SK-N-SH (cell line): ENCODE results near the gene RIMS1. TPM values are rescaled to one million over a fixed set of nuclear protein-coding genes. Genes with fewer than 3 reads are reported as not detected.

ENCODE experiments used
- CTCF ChIA-PET: fragments of 300-600, 350-600 bp; formaldehyde crosslinking; extraction: SDS; loops from one replicate; lab custom pipeline; 2021; lab: Yijun Ruan, JAX
- POLR2A ChIA-PET: fragments of 350-600 bp; sonication (Branson Sonifier 250); formaldehyde crosslinking; extraction: SDS; loops from one replicate; lab custom pipeline; 2020; ENCODE audit warnings: antibody characterized with exemption, inconsistent platforms; lab: Yijun Ruan, JAX
- DNase-seq: peaks from one replicate; pipeline ENCODE4 v3.0.0; 2012
- H2AFZ ChIP-seq: fragments of 200-600 bp; sonication (generic); 2 replicates; pipeline ENCODE4 v1.8.1; 2016; ENCODE audit warnings: antibody characterized with exemption, mild to moderate bottlenecking, low read depth
- H3F3A ChIP-seq: fragments of 200-600 bp; sonication (generic); replicated peaks from 2 replicates; pipeline ENCODE3; 2016; ENCODE audit warnings: antibody characterized with exemption, mild to moderate bottlenecking; ENCODE audit not compliant: insufficient read depth
- H3K27ac ChIP-seq, 2 experiments: fragments of 200-500 bp in 1 of 2; fragments of 200-600 bp in 1 of 2; sonication (Bioruptor generic) in 1 of 2; sonication (generic), shearing (Covaris generic) in 1 of 2; 2 replicates each; pipeline versions ENCODE4 v1.5.1 to v1.6.1; 2014 to 2016; ENCODE audit warnings: low read depth in 2 of 2, inconsistent platforms in 1 of 2, low read length in 1 of 2, mild to moderate bottlenecking in 1 of 2, mixed read lengths in 1 of 2
- H3K27me3 ChIP-seq: fragments of 200-600 bp; sonication (generic), shearing (Covaris generic); 2 replicates; pipeline ENCODE4 v1.6.1; 2016; ENCODE audit warnings: mixed run types; ENCODE audit not compliant: insufficient read depth
- H3K36me3 ChIP-seq, 2 experiments: fragments of 200-500 bp in 1 of 2; fragments of 200-600 bp in 1 of 2; sonication (Bioruptor generic) in 1 of 2; sonication (generic) in 1 of 2; replicated peaks in 1 of 2; 2 replicates each; pipeline versions ENCODE3 to v1.5.1; 2014 to 2016; ENCODE audit warnings: low read length in 1 of 2, mild to moderate bottlenecking in 1 of 2; ENCODE audit not compliant: insufficient read depth in 2 of 2, control insufficient read depth in 1 of 2
- H3K4me1 ChIP-seq, 2 experiments: fragments of 200-500 bp in 1 of 2; fragments of 200-600 bp in 1 of 2; sonication (Bioruptor generic) in 1 of 2; sonication (generic), shearing (Covaris generic) in 1 of 2; 2 replicates each; pipeline versions ENCODE4 v1.5.1 to v1.6.1; 2014 to 2016; ENCODE audit warnings: low read depth in 1 of 2, low read length in 1 of 2, mixed run types in 1 of 2; ENCODE audit not compliant: insufficient read depth in 2 of 2, control insufficient read depth in 1 of 2
- H3K4me2 ChIP-seq: fragments of 200-600 bp; sonication (generic), shearing (Covaris generic); 2 replicates; pipeline ENCODE4 v1.6.1; 2017; ENCODE audit warnings: mixed run types
- H3K4me3 ChIP-seq, 2 experiments: fragments of 200-500 bp in 1 of 2; fragments of 200-600 bp in 1 of 2; sonication (Bioruptor generic) in 1 of 2; sonication (generic), shearing (Covaris generic) in 1 of 2; 2 replicates each; pipeline versions ENCODE4 v1.5.1 to v1.8.1; 2014 to 2016; ENCODE audit warnings: low read depth in 2 of 2, inconsistent platforms in 1 of 2, low read length in 1 of 2, mild to moderate bottlenecking in 1 of 2, mixed read lengths in 1 of 2, moderate library complexity in 1 of 2
- H3K79me2 ChIP-seq: fragments of 200-600 bp; sonication (generic); 2 replicates; pipeline ENCODE4 v1.8.1; 2017; ENCODE audit warnings: mild to moderate bottlenecking; ENCODE audit not compliant: insufficient read depth
- H3K9ac ChIP-seq: fragments of 200-600 bp; sonication (generic); 2 replicates; pipeline ENCODE4 v1.6.1; 2017; ENCODE audit warnings: mixed run types
- H3K9me2 ChIP-seq: fragments of 200-600 bp; sonication (generic); 2 replicates; pipeline ENCODE4 v1.6.1; 2017; ENCODE audit warnings: mixed run types
- H3K9me3 ChIP-seq: fragments of 200-600 bp; sonication (generic); 2 replicates; pipeline ENCODE4 v1.6.1; 2017; ENCODE audit warnings: mixed run types, mild to moderate bottlenecking, moderate library complexity
- H4K20me1 ChIP-seq: fragments of 200-600 bp; sonication (generic); 2 replicates; pipeline ENCODE4 v1.6.1; 2017; ENCODE audit warnings: mild to moderate bottlenecking, mixed run types; ENCODE audit not compliant: insufficient read depth
- CHD2 ChIP-seq: fragments of 150-350 bp; IDR thresholded peaks from 2 replicates; pipeline ENCODE4 v1.6.1; 2018; ENCODE audit warnings: low read length; ENCODE audit not compliant: partially characterized antibody
- ELF1 ChIP-seq: IDR thresholded peaks from 2 replicates; pipeline ENCODE4 v1.4.0; 2012
- FOXJ3 ChIP-seq: sonication (generic); formaldehyde crosslinking; IDR thresholded peaks from 2 replicates; pipeline ENCODE4 v1.5.1; 2020; ENCODE audit warnings: mild to moderate bottlenecking, missing genetic modification reagents
- GATA2 ChIP-seq: sonication (generic); formaldehyde crosslinking; IDR thresholded peaks from 2 replicates; pipeline ENCODE4 v1.5.0; 2020; ENCODE audit warnings: mild to moderate bottlenecking, missing genetic modification reagents
- MEF2A ChIP-seq: IDR thresholded peaks from 2 replicates; pipeline ENCODE4 v1.4.0; 2012; ENCODE audit warnings: low read depth, borderline replicate concordance
- MXI1 ChIP-seq: IDR thresholded peaks from 2 replicates; pipeline ENCODE4 v1.6.1; 2012; ENCODE audit warnings: mild to moderate bottlenecking, low read depth, low read length, improper control_type of control experiment
- NFIC ChIP-seq: IDR thresholded peaks from 2 replicates; pipeline ENCODE4 v1.4.0; 2012; ENCODE audit warnings: borderline replicate concordance
- RAD21 ChIP-seq: IDR thresholded peaks from 2 replicates; pipeline ENCODE4 v1.6.1; 2012; ENCODE audit warnings: mild to moderate bottlenecking, low read length
- SMC3 ChIP-seq: IDR thresholded peaks from 2 replicates; pipeline ENCODE4 v1.6.1; 2012; ENCODE audit warnings: low read depth, low read length, improper control_type of control experiment
- TCF12 ChIP-seq: IDR thresholded peaks from 2 replicates; pipeline ENCODE4 v1.4.0; 2012
- YY1 ChIP-seq: IDR thresholded peaks from 2 replicates; pipeline ENCODE4 v1.4.0; 2012; ENCODE audit warnings: low read depth, mild to moderate bottlenecking
- whole genome bisulfite sequencing: methylation state at CpG from one replicate; pipeline ENCODE4 v1.1.6; 2017; ENCODE audit warnings: low lambda C conversion rate; 5-methylcytosine and 5-hydroxymethylcytosine counted together
- polyA plus RNA-seq, 3 experiments: library from polyadenylated mRNA; depleted of rRNA; stranded (reverse); fragments of >200 nt; gene quantifications; 2 replicates each; pipeline ENCODE4 v1.2.3, GENCODE V29; 2012
- TF ChIP-seq, protein P1 (sequence below): IDR thresholded peaks from 2 replicates; pipeline ENCODE4; 2012
- TF ChIP-seq, protein P2 (sequence below): IDR thresholded peaks from 2 replicates; pipeline ENCODE4 v1.4.0; 2012; ENCODE audit warnings: low read depth
- TF ChIP-seq, protein P3 (sequence below): IDR thresholded peaks from 2 replicates; pipeline ENCODE4 v1.6.1; 2012; ENCODE audit warnings: mild to moderate bottlenecking, low read depth, low read length, moderate library complexity
- TF ChIP-seq, protein P4 (sequence below): fragments of 200-600 bp; sonication (generic); IDR thresholded peaks from 2 replicates; pipeline ENCODE4 v1.6.1; 2017; ENCODE audit warnings: antibody characterized with exemption, mild to moderate bottlenecking, moderate library complexity
- TF ChIP-seq, protein P5 (sequence below): fragments of 150-350 bp; IDR thresholded peaks from 2 replicates; pipeline ENCODE4 v1.6.1; 2016; ENCODE audit warnings: mild to moderate bottlenecking, low read depth, low read length

RIMS1 gene
- polyA plus RNA-seq, 1 of the 3 experiments (the other 2 are of a cell fraction): 0.20 TPM

DNA sequence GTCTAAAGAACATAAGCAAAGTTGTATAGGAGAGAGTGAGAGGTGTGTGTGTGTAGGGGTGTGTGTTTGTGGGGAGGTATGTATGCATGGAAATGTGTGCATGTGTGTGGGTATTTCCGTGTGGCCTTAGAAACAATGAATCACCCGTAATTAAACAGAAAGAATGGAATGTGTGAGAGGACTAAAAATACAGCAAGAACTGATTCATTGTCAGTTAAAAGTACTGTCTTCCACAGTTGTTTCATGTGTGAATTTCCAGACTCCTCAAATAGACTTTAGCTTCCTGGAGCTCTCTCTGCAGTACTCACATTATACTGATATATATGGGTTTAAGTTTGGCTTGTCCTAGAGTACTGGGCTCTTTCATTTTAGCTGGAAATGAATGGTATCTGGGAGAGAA is 145.7 kb downstream of the RIMS1 start (continued):
- TF ChIP-seq, protein P1, sequence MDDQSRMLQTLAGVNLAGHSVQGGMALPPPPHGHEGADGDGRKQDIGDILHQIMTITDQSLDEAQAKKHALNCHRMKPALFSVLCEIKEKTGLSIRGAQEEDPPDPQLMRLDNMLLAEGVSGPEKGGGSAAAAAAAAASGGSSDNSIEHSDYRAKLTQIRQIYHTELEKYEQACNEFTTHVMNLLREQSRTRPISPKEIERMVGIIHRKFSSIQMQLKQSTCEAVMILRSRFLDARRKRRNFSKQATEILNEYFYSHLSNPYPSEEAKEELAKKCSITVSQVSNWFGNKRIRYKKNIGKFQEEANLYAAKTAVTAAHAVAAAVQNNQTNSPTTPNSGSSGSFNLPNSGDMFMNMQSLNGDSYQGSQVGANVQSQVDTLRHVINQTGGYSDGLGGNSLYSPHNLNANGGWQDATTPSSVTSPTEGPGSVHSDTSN: no peak
- no peak for TF ChIP-seq NFIC

DNA sequence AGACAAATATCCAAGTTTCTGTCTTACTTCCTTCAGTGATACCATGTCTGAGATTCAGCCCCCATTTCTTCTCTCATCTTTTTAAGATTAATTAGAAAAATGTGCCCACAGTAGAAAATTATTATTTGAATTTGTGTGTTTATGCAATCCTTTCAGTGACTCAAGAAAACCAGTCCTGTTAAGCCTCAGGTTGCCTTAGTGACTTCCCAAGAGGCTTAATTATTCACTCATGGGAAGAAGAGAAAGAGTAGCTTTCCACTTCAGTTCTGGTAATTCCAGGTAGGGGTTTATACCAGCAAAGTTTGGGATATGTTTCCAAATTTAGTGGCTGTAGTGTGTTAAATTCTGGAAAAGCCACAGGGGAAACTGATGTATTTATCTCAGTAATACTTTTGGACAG is 149.1 kb downstream of the RIMS1 start:
- H3K4me2 ChIP-seq: no peak overlapping the region
- no peaks in the 10 kb centered on the region for H3K9me3 ChIP-seq
- no peak overlapping the region for H3K9ac ChIP-seq
- H4K20me1 ChIP-seq: no peaks in the 10 kb centered on the region
- H3K9me2 ChIP-seq: no peaks in the 10 kb centered on the region
- H2AFZ ChIP-seq: no peak overlapping the region
- TF ChIP-seq ELF1 (no peak), MEF2A (no peak), CHD2 (no peak), GATA2 (no peak), TCF12 (no peak), MXI1 (no peak)
- TF ChIP-seq, protein P2, sequence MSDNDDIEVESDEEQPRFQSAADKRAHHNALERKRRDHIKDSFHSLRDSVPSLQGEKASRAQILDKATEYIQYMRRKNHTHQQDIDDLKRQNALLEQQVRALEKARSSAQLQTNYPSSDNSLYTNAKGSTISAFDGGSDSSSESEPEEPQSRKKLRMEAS: no peak
- TF ChIP-seq, protein P3, sequence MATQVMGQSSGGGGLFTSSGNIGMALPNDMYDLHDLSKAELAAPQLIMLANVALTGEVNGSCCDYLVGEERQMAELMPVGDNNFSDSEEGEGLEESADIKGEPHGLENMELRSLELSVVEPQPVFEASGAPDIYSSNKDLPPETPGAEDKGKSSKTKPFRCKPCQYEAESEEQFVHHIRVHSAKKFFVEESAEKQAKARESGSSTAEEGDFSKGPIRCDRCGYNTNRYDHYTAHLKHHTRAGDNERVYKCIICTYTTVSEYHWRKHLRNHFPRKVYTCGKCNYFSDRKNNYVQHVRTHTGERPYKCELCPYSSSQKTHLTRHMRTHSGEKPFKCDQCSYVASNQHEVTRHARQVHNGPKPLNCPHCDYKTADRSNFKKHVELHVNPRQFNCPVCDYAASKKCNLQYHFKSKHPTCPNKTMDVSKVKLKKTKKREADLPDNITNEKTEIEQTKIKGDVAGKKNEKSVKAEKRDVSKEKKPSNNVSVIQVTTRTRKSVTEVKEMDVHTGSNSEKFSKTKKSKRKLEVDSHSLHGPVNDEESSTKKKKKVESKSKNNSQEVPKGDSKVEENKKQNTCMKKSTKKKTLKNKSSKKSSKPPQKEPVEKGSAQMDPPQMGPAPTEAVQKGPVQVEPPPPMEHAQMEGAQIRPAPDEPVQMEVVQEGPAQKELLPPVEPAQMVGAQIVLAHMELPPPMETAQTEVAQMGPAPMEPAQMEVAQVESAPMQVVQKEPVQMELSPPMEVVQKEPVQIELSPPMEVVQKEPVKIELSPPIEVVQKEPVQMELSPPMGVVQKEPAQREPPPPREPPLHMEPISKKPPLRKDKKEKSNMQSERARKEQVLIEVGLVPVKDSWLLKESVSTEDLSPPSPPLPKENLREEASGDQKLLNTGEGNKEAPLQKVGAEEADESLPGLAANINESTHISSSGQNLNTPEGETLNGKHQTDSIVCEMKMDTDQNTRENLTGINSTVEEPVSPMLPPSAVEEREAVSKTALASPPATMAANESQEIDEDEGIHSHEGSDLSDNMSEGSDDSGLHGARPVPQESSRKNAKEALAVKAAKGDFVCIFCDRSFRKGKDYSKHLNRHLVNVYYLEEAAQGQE: no peak
- TF ChIP-seq, all 33 proteins: peak for 0
- CTCF ChIA-PET: no interaction called here
- Histone ChIP-seq H3F3A (no peaks in the 10 kb centered on the region), H3K27me3 (no peaks in the 10 kb centered on the region), H3K4me1 (no peaks in the 10 kb centered on the region), H3K79me2 (no peaks in the 10 kb centered on the region), H3K36me3 (no peaks in the 10 kb centered on the region), H3K27ac (no peak overlapping the region), H3K4me3 (no peak overlapping the region)
- POLR2A ChIA-PET: no interaction called here
- no peak for DNase-seq

DNA sequence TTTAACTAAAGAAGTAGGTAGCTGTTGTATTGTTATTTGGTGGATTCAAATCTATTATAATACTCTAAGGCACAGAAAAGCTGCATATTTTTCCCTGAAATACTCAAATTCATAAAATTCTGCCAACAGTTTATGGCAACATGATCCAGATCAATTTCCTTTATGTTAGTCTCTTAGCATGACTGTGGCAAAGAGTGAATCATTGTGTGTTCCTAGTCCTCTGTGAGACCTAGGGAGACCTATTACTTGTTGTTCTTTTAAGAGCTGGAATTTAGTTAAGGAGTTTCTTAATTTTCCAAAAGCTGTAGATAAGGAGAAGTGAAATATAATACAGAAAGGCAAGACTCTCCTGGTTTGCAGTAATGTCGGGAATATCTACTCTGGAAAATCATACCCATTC is 149.6 kb downstream of the RIMS1 start:
- no peaks in the 10 kb centered on the region for H3K79me2 ChIP-seq
- H3K9me3 ChIP-seq: no peaks in the 10 kb centered on the region
- H3K27me3 ChIP-seq: no peaks in the 10 kb centered on the region
- WGBS: 57% methylated on average over 1 of the region's 1 CpG
- no peak overlapping the region for H3K9ac ChIP-seq
- H3K9me2 ChIP-seq: no peaks in the 10 kb centered on the region
- no peaks in the 10 kb centered on the region for H3F3A ChIP-seq
- no peak overlapping the region for H3K27ac ChIP-seq
- no peak overlapping the region for H2AFZ ChIP-seq
- CTCF ChIA-PET: no interaction called here
- POLR2A ChIA-PET: no interaction called here
- H3K4me2 ChIP-seq: no peak overlapping the region
- no peaks in the 10 kb centered on the region for H4K20me1 ChIP-seq
- DNase-seq: no peak
- no peaks in the 10 kb centered on the region for H3K4me1 ChIP-seq
- no peak overlapping the region for H3K4me3 ChIP-seq
- H3K36me3 ChIP-seq: no peaks in the 10 kb centered on the region
- TF ChIP-seq, protein P4, sequence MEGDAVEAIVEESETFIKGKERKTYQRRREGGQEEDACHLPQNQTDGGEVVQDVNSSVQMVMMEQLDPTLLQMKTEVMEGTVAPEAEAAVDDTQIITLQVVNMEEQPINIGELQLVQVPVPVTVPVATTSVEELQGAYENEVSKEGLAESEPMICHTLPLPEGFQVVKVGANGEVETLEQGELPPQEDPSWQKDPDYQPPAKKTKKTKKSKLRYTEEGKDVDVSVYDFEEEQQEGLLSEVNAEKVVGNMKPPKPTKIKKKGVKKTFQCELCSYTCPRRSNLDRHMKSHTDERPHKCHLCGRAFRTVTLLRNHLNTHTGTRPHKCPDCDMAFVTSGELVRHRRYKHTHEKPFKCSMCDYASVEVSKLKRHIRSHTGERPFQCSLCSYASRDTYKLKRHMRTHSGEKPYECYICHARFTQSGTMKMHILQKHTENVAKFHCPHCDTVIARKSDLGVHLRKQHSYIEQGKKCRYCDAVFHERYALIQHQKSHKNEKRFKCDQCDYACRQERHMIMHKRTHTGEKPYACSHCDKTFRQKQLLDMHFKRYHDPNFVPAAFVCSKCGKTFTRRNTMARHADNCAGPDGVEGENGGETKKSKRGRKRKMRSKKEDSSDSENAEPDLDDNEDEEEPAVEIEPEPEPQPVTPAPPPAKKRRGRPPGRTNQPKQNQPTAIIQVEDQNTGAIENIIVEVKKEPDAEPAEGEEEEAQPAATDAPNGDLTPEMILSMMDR: no peak
- TF ChIP-seq YY1: no peak
- no peak for TF ChIP-seq FOXJ3
- TF ChIP-seq SMC3: no peak
- TF ChIP-seq, protein P5, sequence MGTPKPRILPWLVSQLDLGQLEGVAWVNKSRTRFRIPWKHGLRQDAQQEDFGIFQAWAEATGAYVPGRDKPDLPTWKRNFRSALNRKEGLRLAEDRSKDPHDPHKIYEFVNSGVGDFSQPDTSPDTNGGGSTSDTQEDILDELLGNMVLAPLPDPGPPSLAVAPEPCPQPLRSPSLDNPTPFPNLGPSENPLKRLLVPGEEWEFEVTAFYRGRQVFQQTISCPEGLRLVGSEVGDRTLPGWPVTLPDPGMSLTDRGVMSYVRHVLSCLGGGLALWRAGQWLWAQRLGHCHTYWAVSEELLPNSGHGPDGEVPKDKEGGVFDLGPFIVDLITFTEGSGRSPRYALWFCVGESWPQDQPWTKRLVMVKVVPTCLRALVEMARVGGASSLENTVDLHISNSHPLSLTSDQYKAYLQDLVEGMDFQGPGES: no peak
- TF ChIP-seq RAD21: no peak
- no peak for TF ChIP-seq MEF2A
